SK-N-SH (cell line): Measurements from ENCODE around the gene MYO9A. TPM values are rescaled to one million over a fixed set of nuclear protein-coding genes. Genes with fewer than 3 reads are reported as not detected.

ENCODE experiments used
- CTCF ChIA-PET: fragments of 300-600, 350-600 bp; formaldehyde crosslinking; extraction: SDS; loops from one replicate; lab custom pipeline; 2021; lab: Yijun Ruan, JAX
- POLR2A ChIA-PET: fragments of 350-600 bp; sonication (Branson Sonifier 250); formaldehyde crosslinking; extraction: SDS; loops from one replicate; lab custom pipeline; 2020; ENCODE audit warnings: antibody characterized with exemption, inconsistent platforms; lab: Yijun Ruan, JAX
- DNase-seq: peaks from one replicate; pipeline ENCODE4 v3.0.0; 2012
- H2AFZ ChIP-seq: fragments of 200-600 bp; sonication (generic); 2 replicates; pipeline ENCODE4 v1.8.1; 2016; ENCODE audit warnings: antibody characterized with exemption, mild to moderate bottlenecking, low read depth
- H3F3A ChIP-seq: fragments of 200-600 bp; sonication (generic); replicated peaks from 2 replicates; pipeline ENCODE3; 2016; ENCODE audit warnings: antibody characterized with exemption, mild to moderate bottlenecking; ENCODE audit not compliant: insufficient read depth
- H3K27ac ChIP-seq, 2 experiments: fragments of 200-500 bp in 1 of 2; fragments of 200-600 bp in 1 of 2; sonication (Bioruptor generic) in 1 of 2; sonication (generic), shearing (Covaris generic) in 1 of 2; 2 replicates each; pipeline versions ENCODE4 v1.5.1 to v1.6.1; 2014 to 2016; ENCODE audit warnings: low read depth in 2 of 2, inconsistent platforms in 1 of 2, low read length in 1 of 2, mild to moderate bottlenecking in 1 of 2, mixed read lengths in 1 of 2
- H3K27me3 ChIP-seq: fragments of 200-600 bp; sonication (generic), shearing (Covaris generic); 2 replicates; pipeline ENCODE4 v1.6.1; 2016; ENCODE audit warnings: mixed run types; ENCODE audit not compliant: insufficient read depth
- H3K36me3 ChIP-seq, 2 experiments: fragments of 200-500 bp in 1 of 2; fragments of 200-600 bp in 1 of 2; sonication (Bioruptor generic) in 1 of 2; sonication (generic) in 1 of 2; replicated peaks in 1 of 2; 2 replicates each; pipeline versions ENCODE3 to v1.5.1; 2014 to 2016; ENCODE audit warnings: low read length in 1 of 2, mild to moderate bottlenecking in 1 of 2; ENCODE audit not compliant: insufficient read depth in 2 of 2, control insufficient read depth in 1 of 2
- H3K4me1 ChIP-seq, 2 experiments: fragments of 200-500 bp in 1 of 2; fragments of 200-600 bp in 1 of 2; sonication (Bioruptor generic) in 1 of 2; sonication (generic), shearing (Covaris generic) in 1 of 2; 2 replicates each; pipeline versions ENCODE4 v1.5.1 to v1.6.1; 2014 to 2016; ENCODE audit warnings: low read depth in 1 of 2, low read length in 1 of 2, mixed run types in 1 of 2; ENCODE audit not compliant: insufficient read depth in 2 of 2, control insufficient read depth in 1 of 2
- H3K4me2 ChIP-seq: fragments of 200-600 bp; sonication (generic), shearing (Covaris generic); 2 replicates; pipeline ENCODE4 v1.6.1; 2017; ENCODE audit warnings: mixed run types
- H3K4me3 ChIP-seq, 2 experiments: fragments of 200-500 bp in 1 of 2; fragments of 200-600 bp in 1 of 2; sonication (Bioruptor generic) in 1 of 2; sonication (generic), shearing (Covaris generic) in 1 of 2; 2 replicates each; pipeline versions ENCODE4 v1.5.1 to v1.8.1; 2014 to 2016; ENCODE audit warnings: low read depth in 2 of 2, inconsistent platforms in 1 of 2, low read length in 1 of 2, mild to moderate bottlenecking in 1 of 2, mixed read lengths in 1 of 2, moderate library complexity in 1 of 2
- H3K79me2 ChIP-seq: fragments of 200-600 bp; sonication (generic); 2 replicates; pipeline ENCODE4 v1.8.1; 2017; ENCODE audit warnings: mild to moderate bottlenecking; ENCODE audit not compliant: insufficient read depth
- H3K9ac ChIP-seq: fragments of 200-600 bp; sonication (generic); 2 replicates; pipeline ENCODE4 v1.6.1; 2017; ENCODE audit warnings: mixed run types
- H3K9me2 ChIP-seq: fragments of 200-600 bp; sonication (generic); 2 replicates; pipeline ENCODE4 v1.6.1; 2017; ENCODE audit warnings: mixed run types
- H3K9me3 ChIP-seq: fragments of 200-600 bp; sonication (generic); 2 replicates; pipeline ENCODE4 v1.6.1; 2017; ENCODE audit warnings: mixed run types, mild to moderate bottlenecking, moderate library complexity
- H4K20me1 ChIP-seq: fragments of 200-600 bp; sonication (generic); 2 replicates; pipeline ENCODE4 v1.6.1; 2017; ENCODE audit warnings: mild to moderate bottlenecking, mixed run types; ENCODE audit not compliant: insufficient read depth
- EZH2phosphoT487 ChIP-seq: fragments of 200-600 bp; sonication (generic); IDR thresholded peaks from 2 replicates; pipeline ENCODE4 v1.6.1; 2017; ENCODE audit warnings: low read depth, mixed run types, mild to moderate bottlenecking, antibody characterized with exemption, moderate library complexity, borderline replicate concordance
- MXI1 ChIP-seq: IDR thresholded peaks from 2 replicates; pipeline ENCODE4 v1.6.1; 2012; ENCODE audit warnings: mild to moderate bottlenecking, low read depth, low read length, improper control_type of control experiment
- RAD21 ChIP-seq: IDR thresholded peaks from 2 replicates; pipeline ENCODE4 v1.6.1; 2012; ENCODE audit warnings: mild to moderate bottlenecking, low read length
- REST ChIP-seq: IDR thresholded peaks from 2 replicates; pipeline ENCODE4 v1.6.1; 2012; ENCODE audit warnings: mild to moderate bottlenecking, low read depth, low read length, moderate library complexity
- SIN3A ChIP-seq: IDR thresholded peaks from 2 replicates; pipeline ENCODE4 v1.6.1; 2012; ENCODE audit warnings: low read depth, mild to moderate bottlenecking, low read length, moderate library complexity, borderline replicate concordance
- SMC3 ChIP-seq: IDR thresholded peaks from 2 replicates; pipeline ENCODE4 v1.6.1; 2012; ENCODE audit warnings: low read depth, low read length, improper control_type of control experiment
- TAF1 ChIP-seq: IDR thresholded peaks from 2 replicates; pipeline ENCODE4 v1.6.1; 2012; ENCODE audit warnings: low read depth, mild to moderate bottlenecking, low read length, moderate library complexity, borderline replicate concordance
- TEAD4 ChIP-seq: IDR thresholded peaks from 2 replicates; pipeline ENCODE4 v1.4.0; 2012; ENCODE audit warnings: mild to moderate bottlenecking, borderline replicate concordance; ENCODE audit not compliant: insufficient read depth
- USF1 ChIP-seq: IDR thresholded peaks from 2 replicates; pipeline ENCODE4 v1.4.0; 2012; ENCODE audit warnings: low read depth, borderline replicate concordance
- YY1 ChIP-seq: IDR thresholded peaks from 2 replicates; pipeline ENCODE4 v1.4.0; 2012; ENCODE audit warnings: low read depth, mild to moderate bottlenecking
- WGBS: methylation state at CpG from one replicate; pipeline ENCODE4 v1.1.6; 2017; ENCODE audit warnings: low lambda C conversion rate; 5-methylcytosine and 5-hydroxymethylcytosine counted together
- polyA plus RNA-seq, 3 experiments: library from polyadenylated mRNA; depleted of rRNA; stranded (reverse); fragments of >200 nt; gene quantifications; 2 replicates each; pipeline ENCODE4 v1.2.3, GENCODE V29; 2012
- TF ChIP-seq, protein P1 (sequence below): fragments of 200-600 bp; sonication (generic); IDR thresholded peaks from 2 replicates; pipeline ENCODE4 v1.6.1; 2017; ENCODE audit warnings: antibody characterized with exemption, mild to moderate bottlenecking, moderate library complexity

Gene MYO9A
- polyA plus RNA-seq, 1 of the 3 experiments (the other 2 are of a cell fraction) = 4.1 TPM

- no peak overlapping the region for H3K4me3 ChIP-seq
- H3K4me2 ChIP-seq = no peak overlapping the region
- H3K79me2 ChIP-seq = no peaks in the 10 kb centered on the region
- no peak overlapping the region for H2AFZ ChIP-seq
- H4K20me1 ChIP-seq = no peaks in the 10 kb centered on the region
- peaks cover 41 to 49% of the 10 kb centered on the region in 2 experiments for H3K36me3 ChIP-seq
- H3K9me3 ChIP-seq = no peaks in the 10 kb centered on the region
- no peaks in the 10 kb centered on the region; a peak in 1 of 4 replicates for H3K4me1 ChIP-seq
- ChIA-PET CTCF (interaction anchor here (1.6 kb wide), 1 partner anchor 28 kb away, joined by 3 read pairs; no protein-coding TSS in a partner anchor), POLR2A (no interaction called here)
- no peak for DNase-seq
- no peak overlapping the region for H3K27ac ChIP-seq
- 81% methylated on average over 2 of the region's 2 CpGs for WGBS
- H3K27me3 ChIP-seq = no peaks in the 10 kb centered on the region
- TF ChIP-seq RAD21 = no peak
- no peak for TF ChIP-seq YY1
- TF ChIP-seq MXI1 = no peak
- no peak for TF ChIP-seq SIN3A
- TF ChIP-seq SMC3 = no peak
- no peak for TF ChIP-seq EZH2phosphoT487
- TF ChIP-seq TEAD4 = no peak
- no peak for TF ChIP-seq REST
- no peak for TF ChIP-seq USF1
- TF ChIP-seq TAF1 = no peak
- TF ChIP-seq, protein P1, sequence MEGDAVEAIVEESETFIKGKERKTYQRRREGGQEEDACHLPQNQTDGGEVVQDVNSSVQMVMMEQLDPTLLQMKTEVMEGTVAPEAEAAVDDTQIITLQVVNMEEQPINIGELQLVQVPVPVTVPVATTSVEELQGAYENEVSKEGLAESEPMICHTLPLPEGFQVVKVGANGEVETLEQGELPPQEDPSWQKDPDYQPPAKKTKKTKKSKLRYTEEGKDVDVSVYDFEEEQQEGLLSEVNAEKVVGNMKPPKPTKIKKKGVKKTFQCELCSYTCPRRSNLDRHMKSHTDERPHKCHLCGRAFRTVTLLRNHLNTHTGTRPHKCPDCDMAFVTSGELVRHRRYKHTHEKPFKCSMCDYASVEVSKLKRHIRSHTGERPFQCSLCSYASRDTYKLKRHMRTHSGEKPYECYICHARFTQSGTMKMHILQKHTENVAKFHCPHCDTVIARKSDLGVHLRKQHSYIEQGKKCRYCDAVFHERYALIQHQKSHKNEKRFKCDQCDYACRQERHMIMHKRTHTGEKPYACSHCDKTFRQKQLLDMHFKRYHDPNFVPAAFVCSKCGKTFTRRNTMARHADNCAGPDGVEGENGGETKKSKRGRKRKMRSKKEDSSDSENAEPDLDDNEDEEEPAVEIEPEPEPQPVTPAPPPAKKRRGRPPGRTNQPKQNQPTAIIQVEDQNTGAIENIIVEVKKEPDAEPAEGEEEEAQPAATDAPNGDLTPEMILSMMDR = no peak
- no peaks in the 10 kb centered on the region for H3F3A ChIP-seq
- H3K9me2 ChIP-seq = no peaks in the 10 kb centered on the region
- H3K9ac ChIP-seq = no peak overlapping the region
Measured at GRCh38 chr15:71830981-71831380, 287.0 kb downstream of the MYO9A start.
